Mucosa of descending colon (tissue), 3 donors: Measurements from ENCODE around the gene PHYHIPL. TPM values are rescaled to one million over a fixed set of nuclear protein-coding genes. Genes with fewer than 3 reads are reported as not detected.

Source experiments
- ATAC-seq: fragments of 200-7000 bp; cut with Tn5 transposase; one replicate; pipeline ENCODE4 v1.9.1; 2020; ENCODE audit warnings: mild to moderate bottlenecking, moderate library complexity
- DNase-seq, 3 donors: peaks; one replicate each; pipeline ENCODE4 v3.0.0-alpha.2; 2020
- H3K36me3 ChIP-seq: fragments of 200-600 bp; one replicate; pipeline ENCODE4 v1.8.0; 2021; ENCODE audit warnings: low read depth, mild to moderate bottlenecking
- H3K4me1 ChIP-seq: fragments of 200-600 bp; one replicate; pipeline ENCODE4 v1.8.0; 2021; ENCODE audit warnings: low read depth, mild to moderate bottlenecking
- H3K4me3 ChIP-seq: fragments of 200-600 bp; one replicate; pipeline ENCODE4 v1.8.0; 2021; ENCODE audit warnings: mild to moderate bottlenecking
- H3K9me3 ChIP-seq: fragments of 200-600 bp; one replicate; pipeline ENCODE4 v1.8.0; 2021; ENCODE audit warnings: mild to moderate bottlenecking
- CTCF ChIP-seq: fragments of 200-600 bp; IDR thresholded peaks from one replicate; pipeline ENCODE4 v1.8.0; 2022; ENCODE audit warnings: antibody characterized with exemption, mild to moderate bottlenecking
- intact Hi-C, 2 donors: fragments of 100-400 bp; cut with DNase I in 1 of 2; cut with micrococcal nuclease in 1 of 2; formaldehyde crosslinking; loops; one replicate each; pipeline versions ENCODE4 v1.11.0 to v1.11.1; 2022; cut with DNase I, micrococcal nuclease
- total RNA-seq, 3 donors: library from RNA; stranded (reverse); fragmentation: NEBNext Ultra II Directional in 2 of 3; extraction: Animal tissue kit (Norgen Biotek cat#: 25700) in 2 of 3; gene quantifications; one replicate each; pipeline versions ENCODE4 v1.2.1 to v1.2.4, GENCODE V29; 2021 to 2023
- donor health status: DM: no; HTN: no; CAD: no; lungs with moderate emphysema.
- donor health status: DM: no; HTN: no; CAD: no.
- donor health status: DM: no; HTN: yes; CAD: no.

The PHYHIPL gene
- total RNA-seq, 3 donors from 2014 or later: 0.20 to 3.1 (median 0.39) TPM

- intact Hi-C loops: no loop called here
- Histone ChIP-seq H3K4me3 (no peak overlapping the region), H3K4me1 (no peaks in the 10 kb centered on the region), H3K36me3 (no peaks in the 10 kb centered on the region), H3K9me3 (no peaks in the 10 kb centered on the region)
- ATAC-seq: no peak
- DNase-seq: no peak
- no peak for TF ChIP-seq CTCF
These were observed 94.0 kb downstream of the PHYHIPL start for GRCh38 chr10:59270492-59270891.

GRCh38 chr10:59271160-59271559, 94.7 kb downstream of the PHYHIPL start:
- intact Hi-C loops: no loop called here
- no peak for ATAC-seq

GRCh38 chr10:59272061-59272460, 95.6 kb downstream of the PHYHIPL start:
- H3K4me3 ChIP-seq: no peak overlapping the region
- DNase-seq (no peak), ATAC-seq (no peak)
- no peaks in the 10 kb centered on the region for H3K36me3 ChIP-seq
- intact Hi-C loops: no loop called here
- TF ChIP-seq CTCF: no peak
- H3K4me1 ChIP-seq: no peaks in the 10 kb centered on the region
- no peaks in the 10 kb centered on the region for H3K9me3 ChIP-seq

More at GRCh38 chr10:59271160-59271559, 94.7 kb downstream of the PHYHIPL start:
- DNase-seq: no peak
- Histone ChIP-seq H3K4me1 (no peaks in the 10 kb centered on the region), H3K36me3 (no peaks in the 10 kb centered on the region), H3K9me3 (no peaks in the 10 kb centered on the region), H3K4me3 (no peak overlapping the region)
- no peak for TF ChIP-seq CTCF

GRCh38 chr10:59273445-59273844, 97.0 kb downstream of the PHYHIPL start:
- DNase-seq (no peak), ATAC-seq (no peak)
- Histone ChIP-seq H3K9me3 (no peaks in the 10 kb centered on the region), H3K4me3 (no peak overlapping the region), H3K4me1 (no peaks in the 10 kb centered on the region), H3K36me3 (no peaks in the 10 kb centered on the region)
- intact Hi-C loops: no loop called here
- TF ChIP-seq CTCF: no peak

GRCh38 chr10:59276133-59276532, 99.7 kb downstream of the PHYHIPL start:
- intact Hi-C loops: no loop called here
- no peak for TF ChIP-seq CTCF
- H3K36me3 ChIP-seq: no peaks in the 10 kb centered on the region
- no peak overlapping the region for H3K4me3 ChIP-seq
- DNase-seq: no peak
- ATAC-seq: no peak
- H3K9me3 ChIP-seq: no peaks in the 10 kb centered on the region
- H3K4me1 ChIP-seq: no peaks in the 10 kb centered on the region

GRCh38 chr10:59276919-59277318, 100.5 kb downstream of the PHYHIPL start:
- no peak for DNase-seq
- ATAC-seq: no peak
- intact Hi-C loops: no loop called here
- Histone ChIP-seq H3K4me3 (no peak overlapping the region), H3K9me3 (no peaks in the 10 kb centered on the region), H3K36me3 (no peaks in the 10 kb centered on the region), H3K4me1 (no peaks in the 10 kb centered on the region)
- TF ChIP-seq CTCF: no peak
